Transverse colon (tissue), 4 donors: ENCODE results near the gene DRG2. TPM values are rescaled to one million over a fixed set of nuclear protein-coding genes. Genes with fewer than 3 reads are reported as not detected.

Experiments used
- DNase-seq: peaks from one replicate; pipeline ENCODE4 v3.0.0-alpha.2; 2019
- H3K27ac ChIP-seq, 4 donors: fragments of 200-600 bp; sonication (generic); 2 replicates each; pipeline ENCODE4 v1.5.1; 2016 to 2018; ENCODE audit warnings: inconsistent platforms in 4 of 4
- H3K27me3 ChIP-seq: fragments of 200-600 bp; sonication (generic); 2 replicates; pipeline ENCODE4 v1.5.1; 2017; ENCODE audit warnings: inconsistent platforms
- H3K36me3 ChIP-seq, 4 donors: fragments of 200-600 bp; sonication (generic); 2 replicates each; pipeline ENCODE4 v1.5.1; 2017 to 2019; ENCODE audit warnings: inconsistent platforms in 4 of 4
- H3K4me1 ChIP-seq, 4 donors: fragments of 200-600 bp; sonication (generic); 2 replicates each; pipeline ENCODE4 v1.5.1; 2017 to 2020; ENCODE audit warnings: inconsistent platforms in 4 of 4
- H3K4me3 ChIP-seq, 4 donors: fragments of 200-600 bp; sonication (generic); 1 replicate in 1 of 4; 2 replicates in 3 of 4; pipeline versions ENCODE4 v1.5.1 to v1.6.1; 2017 to 2019; ENCODE audit warnings: inconsistent platforms in 4 of 4
- H3K9me3 ChIP-seq, 2 donors: fragments of 200-600 bp; sonication (generic); 2 replicates each; pipeline ENCODE4 v1.5.1; 2017 to 2019; ENCODE audit warnings: inconsistent platforms in 2 of 2
- EP300 ChIP-seq: sonication (generic); formaldehyde crosslinking; IDR thresholded peaks from one replicate; pipeline ENCODE4 v1.6.1; 2017; ENCODE audit warnings: antibody characterized with exemption, low read depth
- POLR2A ChIP-seq: fragments of 450-650 bp; IDR thresholded peaks from one replicate; pipeline ENCODE4 v1.6.1; 2016; ENCODE audit warnings: antibody characterized with exemption, mild to moderate bottlenecking, moderate library complexity
- POLR2AphosphoS5 ChIP-seq, 3 donors: sonication (generic); formaldehyde crosslinking; IDR thresholded peaks; one replicate each; pipeline ENCODE4 v1.6.1; 2016; ENCODE audit warnings: antibody characterized with exemption in 3 of 3
- WGBS, 2 donors: methylation state at CpG; one replicate each; pipeline ENCODE4 v1.1.5; 2018; ENCODE audit warnings: low coverage in 1 of 2; 5-methylcytosine and 5-hydroxymethylcytosine counted together
- in situ Hi-C, 4 donors: fragments of 200-750 bp; cut with MboI; loops; one replicate each; pipeline versions ENCODE4 v1.15.0 to v1.15.1; 2017; ENCODE audit warnings: low sequenced_read_pairs in 3 of 4, low pct_ligation_motif_present in 1 of 4, low pct_unique_long_range_greater_than_20kb in 1 of 4
- intact Hi-C: fragments of 100-400 bp; cut with DNase I; formaldehyde crosslinking; loops from one replicate; pipeline ENCODE4 v1.15.1; 2023; ENCODE audit warnings: low total_unique reads
- total RNA-seq, 4 donors: library from RNA; depleted of rRNA; stranded (reverse); fragments of >200 nt; gene quantifications; one replicate each; pipeline ENCODE4 v1.1.0, GENCODE V29; 2016
- TF ChIP-seq, protein P1 (sequence below), 5 experiments: fragments of 200-600 bp in 3 of 5; fragments of 450-650 bp in 2 of 5; sonication (generic) in 3 of 5; IDR thresholded peaks; 1 replicate in 2 of 5; 2 replicates in 3 of 5; pipeline ENCODE4 v1.5.1; 2016 to 2017; ENCODE audit warnings: antibody characterized with exemption in 5 of 5, inconsistent platforms in 3 of 5, mild to moderate bottlenecking in 2 of 5, moderate library complexity in 1 of 5

DRG2 gene
- total RNA-seq, 4 donors from 2014 or later = 27.9 to 90.6 (median 33.3) TPM

DNA sequence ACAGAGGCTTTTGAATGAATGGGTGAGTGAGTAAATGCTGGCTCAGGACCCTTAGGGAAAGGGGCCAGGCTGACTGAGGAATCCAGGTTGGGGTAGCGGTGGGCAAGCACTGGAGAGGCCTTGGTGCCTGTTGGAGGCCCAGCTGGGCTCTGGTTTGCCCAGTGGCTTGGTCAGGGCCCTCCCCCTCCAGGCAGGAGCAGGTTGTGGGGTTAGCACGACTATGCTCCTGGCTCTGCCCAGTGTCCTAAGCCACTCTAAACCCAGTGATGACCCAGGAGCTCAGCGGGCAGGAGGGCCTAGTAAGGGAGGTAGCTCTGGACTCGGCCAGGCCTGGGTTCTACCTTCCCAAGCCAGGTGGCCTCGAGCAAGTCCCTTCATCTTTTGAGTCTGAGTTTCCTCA, 28.3 kb downstream of the DRG2 start:
- WGBS, 2 donors = 86% methylated on average over 4 of the region's 5 CpGs; no CpG with 5 or more reads in 1 of the 2 donors
- H3K4me3 ChIP-seq = no peak overlapping the region
- in situ Hi-C loops = no loop called here
- no peaks in the 10 kb centered on the region for H3K36me3 ChIP-seq
- DNase-seq = no peak
- no peak overlapping the region for H3K27ac ChIP-seq
- TF ChIP-seq EP300 (no peak), POLR2A (no peak), POLR2AphosphoS5 (IDR thresholded peaks at IDR 0.05) (no peak)
- TF ChIP-seq, protein P1, sequence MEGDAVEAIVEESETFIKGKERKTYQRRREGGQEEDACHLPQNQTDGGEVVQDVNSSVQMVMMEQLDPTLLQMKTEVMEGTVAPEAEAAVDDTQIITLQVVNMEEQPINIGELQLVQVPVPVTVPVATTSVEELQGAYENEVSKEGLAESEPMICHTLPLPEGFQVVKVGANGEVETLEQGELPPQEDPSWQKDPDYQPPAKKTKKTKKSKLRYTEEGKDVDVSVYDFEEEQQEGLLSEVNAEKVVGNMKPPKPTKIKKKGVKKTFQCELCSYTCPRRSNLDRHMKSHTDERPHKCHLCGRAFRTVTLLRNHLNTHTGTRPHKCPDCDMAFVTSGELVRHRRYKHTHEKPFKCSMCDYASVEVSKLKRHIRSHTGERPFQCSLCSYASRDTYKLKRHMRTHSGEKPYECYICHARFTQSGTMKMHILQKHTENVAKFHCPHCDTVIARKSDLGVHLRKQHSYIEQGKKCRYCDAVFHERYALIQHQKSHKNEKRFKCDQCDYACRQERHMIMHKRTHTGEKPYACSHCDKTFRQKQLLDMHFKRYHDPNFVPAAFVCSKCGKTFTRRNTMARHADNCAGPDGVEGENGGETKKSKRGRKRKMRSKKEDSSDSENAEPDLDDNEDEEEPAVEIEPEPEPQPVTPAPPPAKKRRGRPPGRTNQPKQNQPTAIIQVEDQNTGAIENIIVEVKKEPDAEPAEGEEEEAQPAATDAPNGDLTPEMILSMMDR (IDR thresholded peaks at IDR 0.05) = no peak
- no peaks in the 10 kb centered on the region for H3K27me3 ChIP-seq
- H3K4me1 ChIP-seq = no peaks in the 10 kb centered on the region
- no peaks in the 10 kb centered on the region for H3K9me3 ChIP-seq
- intact Hi-C loops = no loop called here

DNA sequence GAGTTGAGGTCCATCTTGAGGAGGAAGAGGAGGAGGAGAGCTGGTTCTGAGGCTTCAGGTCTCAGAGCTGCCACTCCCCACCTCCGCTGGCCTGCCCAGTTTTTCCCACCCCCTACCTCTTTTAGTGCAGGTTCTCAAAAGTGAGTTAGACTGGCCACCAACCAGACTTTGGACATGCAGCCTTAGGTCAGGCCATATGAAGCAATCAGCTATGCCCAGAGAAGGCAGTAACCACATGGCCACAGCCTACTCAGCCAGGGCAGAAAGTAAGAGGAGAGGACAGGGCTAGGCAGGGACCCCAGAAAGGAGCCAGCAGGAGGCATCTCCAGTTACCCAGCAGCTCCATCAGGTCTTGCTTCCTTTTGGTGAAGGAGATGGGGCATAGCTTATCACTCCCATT, 29.8 kb downstream of the DRG2 start:
- H3K9me3 ChIP-seq = no peaks in the 10 kb centered on the region
- in situ Hi-C loops = no loop called here

DNA sequence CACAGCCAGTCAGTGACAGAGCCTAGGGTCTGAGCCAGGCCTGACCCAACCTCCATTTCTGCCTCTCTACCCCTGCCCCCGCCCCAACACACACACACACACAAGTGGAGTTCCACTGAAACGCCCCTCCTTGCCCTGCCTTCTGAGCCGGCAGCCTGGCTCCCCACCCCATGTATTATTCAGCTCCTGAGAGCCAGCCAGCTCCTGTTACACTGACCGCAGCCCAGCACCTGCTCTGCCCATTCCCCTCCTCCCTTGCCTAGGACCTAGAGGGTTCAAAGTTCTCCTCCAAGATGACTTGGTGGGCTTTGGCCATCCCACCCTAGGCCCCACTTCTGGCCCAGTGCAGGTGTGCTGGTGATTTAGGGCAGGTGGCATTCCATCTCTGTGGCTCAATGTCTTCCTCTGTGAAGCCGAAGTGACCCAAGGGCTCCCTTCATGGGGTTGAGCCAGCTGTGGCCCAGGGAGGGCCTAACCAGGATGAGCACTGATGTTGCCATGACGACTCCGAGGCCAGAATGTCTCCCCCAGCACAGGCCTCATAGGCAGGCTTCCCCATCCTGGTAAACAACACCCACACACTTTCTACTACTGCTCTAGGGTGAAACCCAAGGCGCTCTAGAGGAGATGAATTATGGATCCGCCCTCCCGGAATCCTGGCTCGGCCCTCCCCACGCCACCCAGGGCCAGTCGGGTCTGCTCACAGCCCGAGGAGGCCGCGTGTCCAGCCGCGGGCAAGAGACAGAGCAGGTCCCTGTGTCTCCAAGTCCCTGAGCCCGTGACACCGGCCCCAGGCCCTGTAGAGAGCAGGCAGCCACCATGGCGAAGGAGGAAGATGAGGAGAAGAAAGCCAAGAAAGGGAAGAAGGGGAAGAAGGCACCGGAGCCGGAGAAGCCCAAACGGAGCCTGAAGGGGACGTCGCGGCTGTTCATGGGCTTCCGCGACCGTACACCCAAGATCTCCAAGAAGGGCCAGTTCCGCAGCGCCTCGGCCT, 30.5 kb downstream of the DRG2 start:
- Histone ChIP-seq H3K27me3 (no peaks in the 10 kb centered on the region), H3K36me3 (no peaks in the 10 kb centered on the region), H3K27ac (no peak overlapping the region), H3K4me1 (no peaks in the 10 kb centered on the region), H3K9me3 (no peaks in the 10 kb centered on the region), H3K4me3 (no peak overlapping the region)
- no peak for DNase-seq
- intact Hi-C loops (no loop called here), in situ Hi-C loops (no loop called here)
- WGBS, 2 donors = 86% methylated on average over 33 of the region's 33 CpGs; no CpG with 5 or more reads in 1 of the 2 donors
- TF ChIP-seq POLR2AphosphoS5 (IDR thresholded peaks at IDR 0.05) (no peak), POLR2A (no peak), EP300 (no peak)
- TF ChIP-seq, protein P1 (IDR thresholded peaks at IDR 0.05) = no peak

More for the DNA sequence above, 29.8 kb downstream of the DRG2 start:
- TF ChIP-seq POLR2AphosphoS5 (IDR thresholded peaks at IDR 0.05) (no peak), POLR2A (no peak), EP300 (no peak)
- TF ChIP-seq, protein P1 (IDR thresholded peaks at IDR 0.05) = no peak
- no peak overlapping the region for H3K27ac ChIP-seq
- no peaks in the 10 kb centered on the region for H3K4me1 ChIP-seq
- H3K4me3 ChIP-seq = no peak overlapping the region
- no peaks in the 10 kb centered on the region for H3K27me3 ChIP-seq
- 88% methylated on average over 1 of the region's 1 CpG; no CpG with 5 or more reads in 1 of the 2 donors for WGBS, 2 donors
- no peak for DNase-seq
- no peaks in the 10 kb centered on the region for H3K36me3 ChIP-seq
- intact Hi-C loops = no loop called here

DNA sequence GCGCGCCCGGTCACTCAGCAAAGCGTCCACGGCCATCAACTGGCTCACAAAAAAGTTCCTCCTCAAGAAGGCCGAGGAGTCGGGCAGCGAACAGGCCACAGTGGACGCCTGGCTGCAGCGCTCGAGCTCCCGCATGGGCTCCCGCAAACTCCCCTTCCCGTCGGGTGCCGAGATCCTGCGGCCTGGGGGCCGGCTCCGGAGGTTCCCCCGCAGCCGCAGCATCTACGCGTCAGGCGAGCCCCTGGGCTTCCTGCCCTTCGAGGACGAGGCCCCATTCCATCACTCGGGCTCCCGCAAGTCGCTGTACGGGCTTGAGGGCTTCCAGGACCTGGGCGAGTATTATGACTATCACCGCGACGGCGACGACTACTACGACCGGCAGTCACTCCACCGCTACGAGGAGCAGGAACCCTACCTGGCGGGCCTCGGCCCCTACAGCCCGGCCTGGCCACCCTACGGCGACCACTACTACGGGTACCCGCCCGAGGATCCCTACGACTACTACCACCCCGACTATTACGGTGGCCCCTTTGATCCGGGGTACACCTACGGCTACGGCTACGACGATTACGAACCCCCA, 31.5 kb downstream of the DRG2 start:
- TF ChIP-seq POLR2AphosphoS5 (IDR thresholded peaks at IDR 0.05) = no peak
- no peak for DNase-seq
- no peak overlapping the region for H3K27ac ChIP-seq
- intact Hi-C loops (no loop called here), in situ Hi-C loops (no loop called here)
- WGBS, 2 donors = 98% methylated on average over 56 of the region's 57 CpGs; no CpG with 5 or more reads in 1 of the 2 donors
- no peaks in the 10 kb centered on the region for H3K27me3 ChIP-seq
- no peaks in the 10 kb centered on the region for H3K36me3 ChIP-seq
- no peaks in the 10 kb centered on the region for H3K9me3 ChIP-seq
- no peaks in the 10 kb centered on the region for H3K4me1 ChIP-seq
- H3K4me3 ChIP-seq = no peak overlapping the region
